WTC11 (cell line): ENCODE measurements around the gene LPCAT1. TPM values are rescaled to one million over a fixed set of nuclear protein-coding genes. Genes with fewer than 3 reads are reported as not detected.
A peak's percentile ranks its signal among the peaks of the same experiment; 100 is the strongest.

Experiments used
- ATAC-seq: fragments of 200-7000 bp; cut with Tn5 transposase; 2 replicates; pipeline ENCODE4 v1.10.0; 2021; ENCODE audit warnings: mild to moderate bottlenecking, moderate library complexity
- CTCF ChIA-PET: fragments of 300-600 bp; sonication (Branson Sonifier 250); formaldehyde crosslinking; loops from one replicate; lab custom pipeline; 2021; ENCODE audit warnings: antibody characterized with exemption; lab: Charles Lee
- POLR2A ChIA-PET: fragments of 350-600 bp; sonication (Branson Sonifier 250); formaldehyde crosslinking; loops from one replicate; lab custom pipeline; 2021; ENCODE audit warnings: antibody characterized with exemption; lab: Charles Lee
- DNase-seq: peaks from one replicate; pipeline ENCODE4 v3.0.0; 2021; ENCODE audit warnings: low spot score
- H3K27ac Mint-ChIP-seq: 2 replicates; pipeline ENCODE4 v1.8.0; 2021; ENCODE audit warnings: mixed read lengths
- H3K27me3 Mint-ChIP-seq: 2 replicates; pipeline ENCODE4 v1.8.0; 2021; ENCODE audit warnings: low read depth, mild to moderate bottlenecking, moderate library complexity, mixed read lengths
- H3K36me3 Mint-ChIP-seq: 2 replicates; pipeline ENCODE4 v1.8.0; 2021; ENCODE audit warnings: mixed read lengths
- H3K4me1 Mint-ChIP-seq: 2 replicates; pipeline ENCODE4 v1.8.0; 2022; ENCODE audit warnings: mixed read lengths
- H3K4me3 Mint-ChIP-seq: 2 replicates; pipeline ENCODE4 v1.8.0; 2021; ENCODE audit warnings: mild to moderate bottlenecking, moderate library complexity, mixed read lengths
- H3K9me3 Mint-ChIP-seq: 2 replicates; pipeline ENCODE4 v1.8.0; 2021; ENCODE audit warnings: mixed read lengths
- CREM ChIP-seq: sonication (generic); formaldehyde crosslinking; IDR thresholded peaks from 2 replicates; pipeline ENCODE4 v1.8.1; 2022; ENCODE audit warnings: mild to moderate bottlenecking, missing genetic modification reagents, moderate library complexity
- ESRRA ChIP-seq: sonication (generic); formaldehyde crosslinking; IDR thresholded peaks from 2 replicates; pipeline ENCODE4 v1.8.1; 2022; ENCODE audit warnings: mild to moderate bottlenecking, missing genetic modification reagents, borderline replicate concordance
- FOXJ3 ChIP-seq: sonication (generic); formaldehyde crosslinking; IDR thresholded peaks from 2 replicates; pipeline ENCODE4 v1.9.0; 2021; ENCODE audit warnings: missing genetic modification reagents, mild to moderate bottlenecking, borderline replicate concordance
- JAZF1 ChIP-seq: fragments of 250-450 bp; sonication (Bioruptor Pico); IDR thresholded peaks from 2 replicates; pipeline ENCODE4 v1.9.0; 2021; ENCODE audit warnings: moderate library complexity, mild to moderate bottlenecking, inconsistent platforms
- NFATC4 ChIP-seq: fragments of 250-450 bp; sonication (Bioruptor Pico); IDR thresholded peaks from 2 replicates; pipeline ENCODE4 v1.9.0; 2021; ENCODE audit warnings: mild to moderate bottlenecking
- NR3C1 ChIP-seq: sonication (generic); formaldehyde crosslinking; conservative IDR thresholded peaks from 2 replicates; pipeline ENCODE4 v1.8.1; 2023; ENCODE audit warnings: low read depth, mild to moderate bottlenecking, missing genetic modification reagents
- PRRX2 ChIP-seq: fragments of 250-450 bp; sonication (Bioruptor Pico); IDR thresholded peaks from 2 replicates; pipeline ENCODE4 v1.8.0; 2021; ENCODE audit warnings: mild to moderate bottlenecking
- SMAD3 ChIP-seq: sonication (generic); formaldehyde crosslinking; IDR thresholded peaks from 2 replicates; pipeline ENCODE4 v1.8.0; 2022; ENCODE audit warnings: missing genetic modification reagents, mild to moderate bottlenecking, borderline replicate concordance
- TCF7 ChIP-seq: sonication (generic); formaldehyde crosslinking; IDR thresholded peaks from 2 replicates; pipeline ENCODE4 v1.8.0; 2022; ENCODE audit warnings: mild to moderate bottlenecking, low read depth, missing genetic modification reagents, moderate library complexity
- ZNF138 ChIP-seq: sonication (generic); formaldehyde crosslinking; conservative IDR thresholded peaks from 2 replicates; pipeline ENCODE4 v1.8.1; 2022; ENCODE audit warnings: mild to moderate bottlenecking, moderate library complexity, missing genetic modification reagents
- ZNF317 ChIP-seq: sonication (generic); formaldehyde crosslinking; IDR thresholded peaks from 2 replicates; pipeline ENCODE4 v1.8.1; 2023; ENCODE audit warnings: low read depth, mild to moderate bottlenecking, moderate library complexity, missing genetic modification reagents, borderline replicate concordance
- ZNF416 ChIP-seq: fragments of 250-450 bp; sonication (Bioruptor Pico); IDR thresholded peaks from 2 replicates; pipeline ENCODE4 v1.9.0; 2021; ENCODE audit warnings: mild to moderate bottlenecking, inconsistent platforms
- total RNA-seq: library from RNA; stranded (reverse); gene quantifications from 3 replicates; pipeline ENCODE4 v1.2.3, GENCODE V29; 2021
- TF ChIP-seq, protein P1 (sequence below): sonication (generic); formaldehyde crosslinking; IDR thresholded peaks from 2 replicates; pipeline ENCODE4 v1.8.0; 2022; ENCODE audit warnings: missing genetic modification reagents
- TF ChIP-seq, protein P2 (sequence below): sonication (generic); formaldehyde crosslinking; IDR thresholded peaks from 2 replicates; pipeline ENCODE4 v1.8.1; 2022; ENCODE audit warnings: low read depth, missing genetic modification reagents, borderline replicate concordance
- TF ChIP-seq, protein P3 (sequence below): fragments of 250-450 bp; sonication (Bioruptor Pico); IDR thresholded peaks from 2 replicates; pipeline ENCODE4 v2.1.2; 2022; ENCODE audit warnings: mild to moderate bottlenecking, moderate library complexity
- TF ChIP-seq, protein P4 (sequence below): sonication (generic); formaldehyde crosslinking; IDR thresholded peaks from 2 replicates; pipeline ENCODE4 v1.8.0; 2023; ENCODE audit warnings: mild to moderate bottlenecking, missing genetic modification reagents
- TF ChIP-seq, protein P5 (sequence below): sonication (generic); formaldehyde crosslinking; conservative IDR thresholded peaks from 2 replicates; pipeline ENCODE4 v1.8.1; 2022; ENCODE audit warnings: mild to moderate bottlenecking, missing genetic modification reagents
- TF ChIP-seq, protein P6 (sequence below): sonication (generic); formaldehyde crosslinking; IDR thresholded peaks from 2 replicates; pipeline ENCODE4 v1.8.0; 2023; ENCODE audit warnings: missing genetic modification reagents
- TF ChIP-seq, protein P7 (sequence below): fragments of 200-600 bp; IDR thresholded peaks from 2 replicates; pipeline ENCODE4 v1.8.0; 2022; ENCODE audit warnings: antibody characterized with exemption

The LPCAT1 gene
- total RNA-seq, 1 experiment from 2014 or later, result 206 TPM

DNA sequence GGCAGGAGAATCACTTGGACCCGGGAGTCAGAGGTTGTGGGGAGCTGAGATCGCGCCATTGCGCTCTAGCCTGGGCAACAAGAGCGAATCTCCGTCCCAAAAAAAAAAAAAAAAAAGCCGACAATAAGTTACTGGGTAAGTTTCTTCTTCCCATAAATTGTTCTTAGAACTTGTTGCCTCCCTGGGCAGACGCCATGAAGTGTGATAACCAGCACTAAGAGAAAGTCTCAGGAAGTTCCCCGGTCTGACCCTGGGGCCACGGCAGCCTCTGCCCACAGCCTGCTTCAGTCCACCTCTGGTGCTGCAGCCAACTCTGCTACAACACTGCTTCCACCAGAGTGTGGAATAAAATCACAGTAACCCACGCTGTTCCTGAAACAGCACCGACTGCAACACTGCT lies 19.1 kb downstream of the LPCAT1 start:
- H3K4me3 Mint-ChIP-seq, result no peak overlapping the region
- H3K27me3 Mint-ChIP-seq, result no peaks in the 10 kb centered on the region
- H3K27ac Mint-ChIP-seq, result no peak overlapping the region; the same call in 1 of the 2 replicates
- H3K4me1 Mint-ChIP-seq, result peaks cover 62% of the 10 kb centered on the region
- TF ChIP-seq, protein P1, sequence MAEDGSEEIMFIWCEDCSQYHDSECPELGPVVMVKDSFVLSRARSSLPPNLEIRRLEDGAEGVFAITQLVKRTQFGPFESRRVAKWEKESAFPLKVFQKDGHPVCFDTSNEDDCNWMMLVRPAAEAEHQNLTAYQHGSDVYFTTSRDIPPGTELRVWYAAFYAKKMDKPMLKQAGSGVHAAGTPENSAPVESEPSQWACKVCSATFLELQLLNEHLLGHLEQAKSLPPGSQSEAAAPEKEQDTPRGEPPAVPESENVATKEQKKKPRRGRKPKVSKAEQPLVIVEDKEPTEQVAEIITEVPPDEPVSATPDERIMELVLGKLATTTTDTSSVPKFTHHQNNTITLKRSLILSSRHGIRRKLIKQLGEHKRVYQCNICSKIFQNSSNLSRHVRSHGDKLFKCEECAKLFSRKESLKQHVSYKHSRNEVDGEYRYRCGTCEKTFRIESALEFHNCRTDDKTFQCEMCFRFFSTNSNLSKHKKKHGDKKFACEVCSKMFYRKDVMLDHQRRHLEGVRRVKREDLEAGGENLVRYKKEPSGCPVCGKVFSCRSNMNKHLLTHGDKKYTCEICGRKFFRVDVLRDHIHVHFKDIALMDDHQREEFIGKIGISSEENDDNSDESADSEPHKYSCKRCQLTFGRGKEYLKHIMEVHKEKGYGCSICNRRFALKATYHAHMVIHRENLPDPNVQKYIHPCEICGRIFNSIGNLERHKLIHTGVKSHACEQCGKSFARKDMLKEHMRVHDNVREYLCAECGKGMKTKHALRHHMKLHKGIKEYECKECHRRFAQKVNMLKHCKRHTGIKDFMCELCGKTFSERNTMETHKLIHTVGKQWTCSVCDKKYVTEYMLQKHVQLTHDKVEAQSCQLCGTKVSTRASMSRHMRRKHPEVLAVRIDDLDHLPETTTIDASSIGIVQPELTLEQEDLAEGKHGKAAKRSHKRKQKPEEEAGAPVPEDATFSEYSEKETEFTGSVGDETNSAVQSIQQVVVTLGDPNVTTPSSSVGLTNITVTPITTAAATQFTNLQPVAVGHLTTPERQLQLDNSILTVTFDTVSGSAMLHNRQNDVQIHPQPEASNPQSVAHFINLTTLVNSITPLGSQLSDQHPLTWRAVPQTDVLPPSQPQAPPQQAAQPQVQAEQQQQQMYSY (CRISPR knock-in tag), result no peak
- no peak for TF ChIP-seq PRRX2 (CRISPR knock-in tag)
- TF ChIP-seq, protein P2, sequence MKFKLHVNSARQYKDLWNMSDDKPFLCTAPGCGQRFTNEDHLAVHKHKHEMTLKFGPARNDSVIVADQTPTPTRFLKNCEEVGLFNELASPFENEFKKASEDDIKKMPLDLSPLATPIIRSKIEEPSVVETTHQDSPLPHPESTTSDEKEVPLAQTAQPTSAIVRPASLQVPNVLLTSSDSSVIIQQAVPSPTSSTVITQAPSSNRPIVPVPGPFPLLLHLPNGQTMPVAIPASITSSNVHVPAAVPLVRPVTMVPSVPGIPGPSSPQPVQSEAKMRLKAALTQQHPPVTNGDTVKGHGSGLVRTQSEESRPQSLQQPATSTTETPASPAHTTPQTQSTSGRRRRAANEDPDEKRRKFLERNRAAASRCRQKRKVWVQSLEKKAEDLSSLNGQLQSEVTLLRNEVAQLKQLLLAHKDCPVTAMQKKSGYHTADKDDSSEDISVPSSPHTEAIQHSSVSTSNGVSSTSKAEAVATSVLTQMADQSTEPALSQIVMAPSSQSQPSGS (CRISPR knock-in tag), result no peak
- TF ChIP-seq SMAD3 (CRISPR knock-in tag), result no peak
- H3K9me3 Mint-ChIP-seq, result no peaks in the 10 kb centered on the region
- CTCF ChIA-PET, result interaction anchor here (0.6 to 2.3 kb wide), 6 partner anchors 10 to 529 kb away, joined by 3 to 10 read pairs (median 4); no protein-coding TSS in a partner anchor
- peaks cover 10% of the 10 kb centered on the region for H3K36me3 Mint-ChIP-seq
- DNase-seq (no peak), ATAC-seq (no peak)
- POLR2A ChIA-PET, result interaction anchor here (0.6 to 1.0 kb wide), 2 partner anchors 16 to 230 kb away, joined by 3 read pairs; no protein-coding TSS in a partner anchor

DNA sequence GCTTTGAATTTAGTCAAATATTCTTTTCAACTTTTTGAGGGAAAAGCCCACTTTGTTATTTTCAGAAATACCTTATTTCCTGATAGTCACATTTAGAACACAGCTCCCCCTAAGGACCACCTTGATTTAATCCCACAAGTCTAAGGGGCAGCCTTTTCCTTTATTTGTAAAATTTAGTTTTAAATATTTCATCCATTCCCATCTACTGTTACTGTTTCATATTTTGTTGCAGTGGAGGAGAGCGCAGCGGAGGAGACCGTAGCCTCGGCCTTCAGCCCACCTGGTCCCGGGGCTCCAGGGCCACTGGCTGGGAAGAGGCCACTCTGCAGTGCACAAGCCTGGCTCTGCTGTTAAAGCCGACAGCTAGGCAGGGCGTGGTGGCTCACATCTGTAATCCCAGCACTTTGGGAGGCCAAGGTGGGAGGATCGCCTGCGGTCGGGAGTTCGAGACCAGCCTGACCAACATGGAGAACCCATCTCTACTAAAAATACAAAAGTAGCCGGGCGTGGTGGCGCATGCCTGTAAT lies 19.6 kb downstream of the LPCAT1 start:
- POLR2A ChIA-PET, result interaction anchor here (0.6 to 1.0 kb wide), 3 partner anchors 12 to 229 kb away, joined by 3 read pairs; no protein-coding TSS in a partner anchor

More for the DNA sequence above, 19.6 kb downstream of the LPCAT1 start:
- H3K27me3 Mint-ChIP-seq, result no peaks in the 10 kb centered on the region
- TF ChIP-seq, protein P3, sequence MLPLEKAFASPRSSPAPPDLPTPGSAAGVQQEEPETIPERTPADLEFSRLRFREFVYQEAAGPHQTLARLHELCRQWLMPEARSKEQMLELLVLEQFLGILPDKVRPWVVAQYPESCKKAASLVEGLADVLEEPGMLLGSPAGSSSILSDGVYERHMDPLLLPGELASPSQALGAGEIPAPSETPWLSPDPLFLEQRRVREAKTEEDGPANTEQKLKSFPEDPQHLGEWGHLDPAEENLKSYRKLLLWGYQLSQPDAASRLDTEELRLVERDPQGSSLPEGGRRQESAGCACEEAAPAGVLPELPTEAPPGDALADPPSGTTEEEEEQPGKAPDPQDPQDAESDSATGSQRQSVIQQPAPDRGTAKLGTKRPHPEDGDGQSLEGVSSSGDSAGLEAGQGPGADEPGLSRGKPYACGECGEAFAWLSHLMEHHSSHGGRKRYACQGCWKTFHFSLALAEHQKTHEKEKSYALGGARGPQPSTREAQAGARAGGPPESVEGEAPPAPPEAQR (CRISPR knock-in tag), result no peak
- TF ChIP-seq, protein P2 (CRISPR knock-in tag), result no peak
- TF ChIP-seq, protein P4, sequence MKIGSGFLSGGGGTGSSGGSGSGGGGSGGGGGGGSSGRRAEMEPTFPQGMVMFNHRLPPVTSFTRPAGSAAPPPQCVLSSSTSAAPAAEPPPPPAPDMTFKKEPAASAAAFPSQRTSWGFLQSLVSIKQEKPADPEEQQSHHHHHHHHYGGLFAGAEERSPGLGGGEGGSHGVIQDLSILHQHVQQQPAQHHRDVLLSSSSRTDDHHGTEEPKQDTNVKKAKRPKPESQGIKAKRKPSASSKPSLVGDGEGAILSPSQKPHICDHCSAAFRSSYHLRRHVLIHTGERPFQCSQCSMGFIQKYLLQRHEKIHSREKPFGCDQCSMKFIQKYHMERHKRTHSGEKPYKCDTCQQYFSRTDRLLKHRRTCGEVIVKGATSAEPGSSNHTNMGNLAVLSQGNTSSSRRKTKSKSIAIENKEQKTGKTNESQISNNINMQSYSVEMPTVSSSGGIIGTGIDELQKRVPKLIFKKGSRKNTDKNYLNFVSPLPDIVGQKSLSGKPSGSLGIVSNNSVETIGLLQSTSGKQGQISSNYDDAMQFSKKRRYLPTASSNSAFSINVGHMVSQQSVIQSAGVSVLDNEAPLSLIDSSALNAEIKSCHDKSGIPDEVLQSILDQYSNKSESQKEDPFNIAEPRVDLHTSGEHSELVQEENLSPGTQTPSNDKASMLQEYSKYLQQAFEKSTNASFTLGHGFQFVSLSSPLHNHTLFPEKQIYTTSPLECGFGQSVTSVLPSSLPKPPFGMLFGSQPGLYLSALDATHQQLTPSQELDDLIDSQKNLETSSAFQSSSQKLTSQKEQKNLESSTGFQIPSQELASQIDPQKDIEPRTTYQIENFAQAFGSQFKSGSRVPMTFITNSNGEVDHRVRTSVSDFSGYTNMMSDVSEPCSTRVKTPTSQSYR, result no peak
- TF ChIP-seq JAZF1 (CRISPR knock-in tag) (no peak), TCF7 (CRISPR knock-in tag) (no peak), ZNF138 (CRISPR knock-in tag) (no peak), CREM (CRISPR knock-in tag) (no peak), ZNF416 (no peak), PRRX2 (CRISPR knock-in tag) (no peak), FOXJ3 (no peak), NFATC4 (CRISPR knock-in tag) (no peak), ESRRA (no peak), NR3C1 (CRISPR knock-in tag) (no peak), ZNF317 (CRISPR knock-in tag) (no peak)
- TF ChIP-seq, protein P5, sequence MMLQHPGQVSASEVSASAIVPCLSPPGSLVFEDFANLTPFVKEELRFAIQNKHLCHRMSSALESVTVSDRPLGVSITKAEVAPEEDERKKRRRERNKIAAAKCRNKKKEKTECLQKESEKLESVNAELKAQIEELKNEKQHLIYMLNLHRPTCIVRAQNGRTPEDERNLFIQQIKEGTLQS (CRISPR knock-in tag), result no peak
- TF ChIP-seq, protein P6, sequence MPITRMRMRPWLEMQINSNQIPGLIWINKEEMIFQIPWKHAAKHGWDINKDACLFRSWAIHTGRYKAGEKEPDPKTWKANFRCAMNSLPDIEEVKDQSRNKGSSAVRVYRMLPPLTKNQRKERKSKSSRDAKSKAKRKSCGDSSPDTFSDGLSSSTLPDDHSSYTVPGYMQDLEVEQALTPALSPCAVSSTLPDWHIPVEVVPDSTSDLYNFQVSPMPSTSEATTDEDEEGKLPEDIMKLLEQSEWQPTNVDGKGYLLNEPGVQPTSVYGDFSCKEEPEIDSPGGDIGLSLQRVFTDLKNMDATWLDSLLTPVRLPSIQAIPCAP (CRISPR knock-in tag), result no peak
- TF ChIP-seq, protein P7, sequence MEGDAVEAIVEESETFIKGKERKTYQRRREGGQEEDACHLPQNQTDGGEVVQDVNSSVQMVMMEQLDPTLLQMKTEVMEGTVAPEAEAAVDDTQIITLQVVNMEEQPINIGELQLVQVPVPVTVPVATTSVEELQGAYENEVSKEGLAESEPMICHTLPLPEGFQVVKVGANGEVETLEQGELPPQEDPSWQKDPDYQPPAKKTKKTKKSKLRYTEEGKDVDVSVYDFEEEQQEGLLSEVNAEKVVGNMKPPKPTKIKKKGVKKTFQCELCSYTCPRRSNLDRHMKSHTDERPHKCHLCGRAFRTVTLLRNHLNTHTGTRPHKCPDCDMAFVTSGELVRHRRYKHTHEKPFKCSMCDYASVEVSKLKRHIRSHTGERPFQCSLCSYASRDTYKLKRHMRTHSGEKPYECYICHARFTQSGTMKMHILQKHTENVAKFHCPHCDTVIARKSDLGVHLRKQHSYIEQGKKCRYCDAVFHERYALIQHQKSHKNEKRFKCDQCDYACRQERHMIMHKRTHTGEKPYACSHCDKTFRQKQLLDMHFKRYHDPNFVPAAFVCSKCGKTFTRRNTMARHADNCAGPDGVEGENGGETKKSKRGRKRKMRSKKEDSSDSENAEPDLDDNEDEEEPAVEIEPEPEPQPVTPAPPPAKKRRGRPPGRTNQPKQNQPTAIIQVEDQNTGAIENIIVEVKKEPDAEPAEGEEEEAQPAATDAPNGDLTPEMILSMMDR, result no peak
- TF ChIP-seq, all 79 proteins: peak for 0
- H3K9me3 Mint-ChIP-seq, result no peaks in the 10 kb centered on the region
- peak overlapping the region; percentile 13; the same call in 1 of the 2 replicates for H3K27ac Mint-ChIP-seq
- H3K4me3 Mint-ChIP-seq, result no peak overlapping the region
- H3K4me1 Mint-ChIP-seq, result peaks cover 59% of the 10 kb centered on the region
- DNase-seq (no peak), ATAC-seq (no peak)
- CTCF ChIA-PET, result interaction anchor here (0.6 to 2.3 kb wide), 11 partner anchors 8 to 530 kb away, joined by 3 to 10 read pairs (median 4); no protein-coding TSS in a partner anchor
- H3K36me3 Mint-ChIP-seq, result peaks cover 8% of the 10 kb centered on the region
